SK-N-DZ (cell line): ENCODE results near the gene ATN1.
A peak's percentile ranks its signal among the peaks of the same experiment; 100 is the strongest.
"Not testable (repeated sequence)": the region's sequence is repeated elsewhere in the genome, so short reads cannot be mapped to it uniquely, and the experiment has no call there.

Experiments used
- DNase-seq: peaks from one replicate; pipeline ENCODE4 v3.0.0-alpha.2; 2015; ENCODE audit warnings: low spot score

The ATN1 gene

GRCh38 chr12:6904280-6905276, 23.2 kb upstream of the ATN1 start, which contains the start of gene LRRC23:
Gene LRRC23, plus strand, starts transcription at chr12:6904822. Its CDS starts 812 bp downstream, at chr12:6905634.
- peak; percentile 98 for DNase-seq

- no peak for DNase-seq
These were observed 22.2 kb upstream of the ATN1 start for GRCh38 chr12:6905414-6906040.

DNA sequence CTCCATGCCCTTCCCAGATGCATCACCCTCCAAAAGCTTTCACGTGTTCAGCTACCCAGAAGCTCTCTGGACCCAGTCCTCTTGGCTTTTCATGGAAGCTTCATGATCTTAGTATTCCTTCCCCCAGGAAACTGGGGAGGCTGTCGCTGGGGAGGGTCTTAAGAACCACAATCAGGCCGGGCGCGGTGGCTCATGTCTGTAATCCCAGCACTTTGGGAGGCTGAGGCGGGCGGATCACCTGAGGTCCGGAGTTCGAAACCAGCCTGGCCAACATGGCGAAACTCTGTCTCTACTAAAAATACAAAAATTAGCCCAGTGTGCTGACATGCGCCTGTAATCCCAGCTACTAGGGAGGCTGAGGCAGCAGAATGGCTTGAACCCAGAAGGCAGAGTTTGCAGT, 19.6 kb upstream of the ATN1 start:
- not testable (repeated sequence) for DNase-seq

DNA sequence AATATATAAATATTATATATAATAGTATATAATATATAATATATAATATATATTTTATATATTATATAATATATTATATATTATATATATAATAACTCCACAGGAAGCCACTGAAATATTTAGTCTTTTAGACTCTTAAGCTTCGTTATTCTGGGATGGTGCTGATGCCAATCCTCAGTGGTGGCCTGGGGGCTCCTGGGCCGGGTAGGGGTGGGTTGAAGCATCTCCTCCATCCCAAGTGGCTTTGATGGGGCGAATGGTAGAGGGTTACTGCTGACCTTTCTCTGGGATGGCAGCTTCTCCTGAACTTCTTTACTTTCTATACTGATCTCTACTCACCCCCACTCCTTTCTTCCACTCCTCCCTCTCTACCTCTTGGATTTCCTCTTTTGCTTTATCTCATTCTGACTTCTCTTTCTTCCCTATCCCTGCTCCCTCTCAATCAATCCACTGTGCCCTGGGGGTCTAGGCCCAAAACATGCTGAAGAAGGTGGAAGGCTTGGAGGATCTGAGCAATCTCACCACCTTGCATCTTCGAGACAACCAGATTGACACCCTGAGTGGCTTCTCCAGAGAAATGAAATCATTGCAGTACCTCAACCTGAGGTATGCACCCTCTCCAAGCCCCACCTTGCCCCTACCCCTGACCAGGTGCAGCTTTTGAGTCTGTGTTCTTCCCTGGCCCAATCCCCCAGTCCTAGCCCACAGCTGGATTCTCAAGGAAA, 18.2 kb upstream of the ATN1 start:
- no peak for DNase-seq

GRCh38 chr12:6912164-6912935, 15.4 kb upstream of the ATN1 start:
- no peak for DNase-seq

GRCh38 chr12:6914246-6914946, 13.4 kb upstream of the ATN1 start, which contains the start of gene ENO2:
Gene ENO2, plus strand, starts transcription at chr12:6914580. Its CDS starts 1,253 bp downstream, at chr12:6915833.
- DNase-seq: peak; percentile 69

DNA sequence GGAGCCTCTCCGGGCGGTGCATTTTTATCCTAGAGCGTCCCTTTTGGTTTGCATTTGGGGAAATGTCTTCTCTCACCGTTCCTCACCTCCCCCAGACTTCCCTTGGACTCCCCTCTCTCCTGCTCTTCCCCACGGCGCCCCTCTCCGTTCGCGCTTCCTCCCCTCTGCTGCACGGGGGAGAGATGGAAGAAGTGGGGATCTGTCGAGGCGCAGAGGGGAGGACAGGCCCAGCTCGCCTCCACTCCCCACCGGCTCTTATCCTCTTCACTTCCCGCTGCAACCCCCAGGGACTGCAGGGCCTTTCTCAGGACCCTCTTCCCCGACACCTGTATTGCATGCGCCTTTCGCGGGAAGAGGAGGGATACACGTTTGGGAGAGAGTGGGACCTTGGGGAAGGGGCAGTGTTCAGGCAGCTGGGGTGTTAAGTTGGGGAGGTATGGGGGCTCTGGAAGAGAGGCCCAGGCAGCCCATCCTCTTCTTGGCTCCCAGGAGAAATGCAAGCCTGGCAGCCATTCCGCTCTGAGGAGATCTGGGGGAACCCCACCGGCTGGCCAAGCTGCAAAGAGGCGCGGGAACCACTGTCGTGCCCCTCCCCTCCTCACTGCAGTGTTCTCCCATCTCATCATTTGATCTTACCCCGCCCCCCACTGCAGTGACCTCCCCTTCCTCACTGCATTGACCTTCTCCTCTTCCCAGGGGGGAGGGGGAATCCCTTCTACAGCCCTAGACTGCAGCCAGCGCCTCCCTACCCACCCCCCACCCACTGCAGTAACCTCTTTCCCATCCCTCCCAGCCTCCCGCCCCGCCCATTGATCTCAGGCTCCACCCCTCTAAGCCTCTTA, 12.6 kb upstream of the ATN1 start:
- DNase-seq: peak; percentile 96

DNA sequence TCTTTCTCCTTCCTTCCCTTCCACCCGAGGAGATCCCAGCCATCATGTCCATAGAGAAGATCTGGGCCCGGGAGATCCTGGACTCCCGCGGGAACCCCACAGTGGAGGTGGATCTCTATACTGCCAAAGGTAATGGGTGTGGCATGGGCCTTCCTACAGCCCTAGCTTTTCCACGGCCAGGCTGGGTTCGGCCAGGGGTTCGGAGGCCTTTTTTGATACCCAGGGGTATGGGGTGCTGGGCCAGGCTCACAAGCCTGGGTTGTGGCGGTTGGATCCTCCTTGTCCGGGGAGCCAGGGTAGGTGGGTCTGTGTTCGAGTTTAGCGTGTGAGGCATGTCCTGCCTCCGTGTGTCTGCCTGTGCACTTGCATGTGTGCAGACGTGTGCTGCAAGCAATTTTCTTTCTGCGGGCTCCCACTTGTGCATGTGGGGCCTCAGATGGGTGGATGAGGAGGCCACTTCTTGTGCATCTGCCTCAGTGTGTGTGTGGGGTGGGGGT, 11.9 kb upstream of the ATN1 start:
- no peak for DNase-seq

DNA sequence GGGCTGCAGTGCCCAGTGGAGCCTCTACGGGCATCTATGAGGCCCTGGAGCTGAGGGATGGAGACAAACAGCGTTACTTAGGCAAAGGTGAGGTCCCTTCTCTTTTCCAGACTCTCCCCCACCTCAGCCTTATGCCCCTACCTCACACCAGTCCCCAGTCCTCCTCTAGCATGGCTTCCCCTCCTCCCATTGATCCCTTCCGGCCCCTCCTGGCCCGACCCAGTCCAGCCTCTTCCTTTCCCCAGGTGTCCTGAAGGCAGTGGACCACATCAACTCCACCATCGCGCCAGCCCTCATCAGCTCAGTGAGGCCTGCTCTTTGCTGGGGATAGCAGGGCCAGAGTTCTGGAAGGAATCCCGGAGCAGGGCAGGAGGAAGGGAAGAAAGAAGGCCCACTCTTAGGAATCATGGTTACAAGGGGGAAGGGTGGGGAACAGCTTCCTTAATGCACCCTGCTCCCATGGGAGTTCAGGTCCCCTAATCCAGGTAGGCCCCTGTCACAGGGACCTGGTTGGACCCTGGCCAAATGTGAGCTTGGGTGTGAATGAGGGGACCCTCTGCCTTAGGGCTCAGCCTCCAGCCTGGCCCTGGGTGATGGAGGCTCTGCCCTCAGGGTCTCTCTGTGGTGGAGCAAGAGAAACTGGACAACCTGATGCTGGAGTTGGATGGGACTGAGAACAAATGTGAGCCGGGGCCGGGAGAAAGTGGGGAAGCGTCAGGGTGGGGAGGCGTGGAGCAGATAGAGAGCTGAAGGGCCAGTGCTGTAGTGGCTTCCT, 11.1 kb upstream of the ATN1 start:
- DNase-seq: no peak

DNA sequence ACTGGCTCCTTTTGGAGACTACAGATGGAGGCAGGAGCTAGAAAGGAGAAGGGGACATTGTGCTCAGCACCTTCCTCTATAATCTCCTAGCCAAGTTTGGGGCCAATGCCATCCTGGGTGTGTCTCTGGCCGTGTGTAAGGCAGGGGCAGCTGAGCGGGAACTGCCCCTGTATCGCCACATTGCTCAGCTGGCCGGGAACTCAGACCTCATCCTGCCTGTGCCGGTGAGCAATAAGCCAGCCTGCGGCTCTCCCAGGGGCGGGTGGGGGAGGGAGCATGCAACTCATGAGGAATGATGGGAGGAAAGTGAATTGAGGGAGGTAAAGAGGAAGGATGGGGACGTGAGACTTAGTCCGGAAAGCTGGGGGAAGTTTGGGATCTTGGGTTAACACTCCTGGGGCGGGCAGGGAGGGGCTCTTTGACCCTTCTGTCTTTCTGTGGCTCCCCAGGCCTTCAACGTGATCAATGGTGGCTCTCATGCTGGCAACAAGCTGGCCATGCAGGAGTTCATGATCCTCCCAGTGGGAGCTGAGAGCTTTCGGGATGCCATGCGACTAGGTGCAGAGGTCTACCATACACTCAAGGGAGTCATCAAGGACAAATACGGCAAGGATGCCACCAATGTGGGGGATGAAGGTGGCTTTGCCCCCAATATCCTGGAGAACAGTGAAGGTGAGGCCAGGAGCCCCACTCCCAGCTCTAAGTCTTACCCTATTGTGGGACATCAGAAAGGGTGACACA, 10.1 kb upstream of the ATN1 start:
- DNase-seq: no peak

DNA sequence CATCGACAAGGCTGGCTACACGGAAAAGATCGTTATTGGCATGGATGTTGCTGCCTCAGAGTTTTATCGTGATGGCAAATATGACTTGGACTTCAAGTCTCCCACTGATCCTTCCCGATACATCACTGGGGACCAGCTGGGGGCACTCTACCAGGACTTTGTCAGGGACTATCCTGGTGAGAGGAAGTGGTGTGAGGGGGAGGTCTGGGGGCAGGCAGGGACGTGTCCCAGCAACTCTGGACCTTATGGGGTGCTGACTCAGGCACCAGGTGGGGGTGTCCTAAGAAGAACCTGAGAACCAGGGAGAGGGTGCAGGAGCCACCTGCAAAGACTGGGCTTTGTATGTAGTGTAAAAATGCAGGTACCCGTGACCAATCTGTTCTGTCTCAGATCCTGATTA, 8.2 kb upstream of the ATN1 start:
- no peak for DNase-seq

DNA sequence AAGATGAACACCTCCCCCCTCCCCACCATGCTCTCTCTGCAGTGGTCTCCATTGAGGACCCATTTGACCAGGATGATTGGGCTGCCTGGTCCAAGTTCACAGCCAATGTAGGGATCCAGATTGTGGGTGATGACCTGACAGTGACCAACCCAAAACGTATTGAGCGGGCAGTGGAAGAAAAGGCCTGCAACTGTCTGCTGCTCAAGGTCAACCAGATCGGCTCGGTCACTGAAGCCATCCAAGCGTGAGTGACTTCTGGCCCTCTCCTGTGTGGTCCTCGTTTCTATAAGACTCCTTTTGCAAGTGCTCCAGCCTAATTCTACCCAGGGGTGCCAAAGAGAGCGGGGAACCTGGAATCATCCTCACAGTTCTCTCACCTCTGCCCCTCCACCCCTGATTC, 6.2 kb upstream of the ATN1 start:
- no peak for DNase-seq

DNA sequence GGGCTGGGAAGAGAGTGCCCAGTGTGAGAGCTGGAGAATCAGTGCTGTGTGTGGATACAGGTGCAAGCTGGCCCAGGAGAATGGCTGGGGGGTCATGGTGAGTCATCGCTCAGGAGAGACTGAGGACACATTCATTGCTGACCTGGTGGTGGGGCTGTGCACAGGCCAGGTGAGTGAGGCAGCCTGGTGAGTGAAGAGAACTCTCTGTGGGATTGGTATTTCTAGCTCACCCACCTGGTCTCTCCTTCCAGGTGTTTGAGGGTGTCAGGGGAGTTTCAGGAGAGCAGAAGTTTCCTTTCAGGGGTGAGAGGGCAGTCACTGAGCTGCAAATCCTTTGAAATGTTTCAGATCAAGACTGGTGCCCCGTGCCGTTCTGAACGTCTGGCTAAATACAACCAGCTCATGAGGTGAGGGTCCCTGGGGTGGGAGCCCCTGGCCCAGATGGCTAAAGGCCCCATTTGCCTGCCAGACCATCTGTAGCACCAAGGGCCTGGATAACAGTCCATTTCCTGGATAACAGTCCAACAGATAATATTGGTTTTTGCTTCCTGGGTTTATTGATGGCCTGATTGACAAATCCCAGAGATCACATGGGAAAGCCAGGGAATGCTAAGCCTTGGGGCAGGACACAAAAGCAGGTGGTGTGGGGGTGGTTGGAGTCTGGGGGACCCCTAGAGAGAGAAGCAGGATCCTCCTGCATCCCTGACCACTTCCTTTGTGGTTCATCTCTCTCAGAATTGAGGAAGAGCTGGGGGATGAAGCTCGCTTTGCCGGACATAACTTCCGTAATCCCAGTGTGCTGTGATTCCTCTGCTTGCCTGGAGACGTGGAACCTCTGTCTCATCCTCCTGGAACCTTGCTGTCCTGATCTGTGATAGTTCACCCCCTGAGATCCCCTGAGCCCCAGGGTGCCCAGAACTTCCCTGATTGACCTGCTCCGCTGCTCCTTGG, 5.5 kb upstream of the ATN1 start:
- DNase-seq: no peak

- no peak for DNase-seq
These were observed 4.6 kb upstream of the ATN1 start for GRCh38 chr12:6923003-6923732.

GRCh38 chr12:6923851-6924250, 3.9 kb upstream of the ATN1 start:
- DNase-seq: no peak

- DNase-seq: no peak
These were observed 2.6 kb upstream of the ATN1 start for GRCh38 chr12:6925239-6925539.
